MCF 10A (cell line): ENCODE measurements around the gene PRRX2. TPM values are rescaled to one million over a fixed set of nuclear protein-coding genes. Genes with fewer than 3 reads are reported as not detected.

Experiments used
- BruUV-seq: library from RNA; stranded (reverse); fragments of 400-500 nt; replicated peaks from 2 replicates; lab custom pipeline; 2021; lab: Mats Ljungman, UMichigan
- CTCF ChIA-PET: fragments of 300-600 bp; sonication (Branson Sonifier 250); formaldehyde crosslinking; extraction: SDS; loops from one replicate; lab custom pipeline; 2021; ENCODE audit warnings: antibody characterized with exemption, inconsistent platforms; lab: Yijun Ruan, JAX
- POLR2A ChIA-PET: fragments of 300-600, 350-650 bp; sonication (Branson Sonifier 250); formaldehyde crosslinking; extraction: SDS; loops from one replicate; lab custom pipeline; 2020; ENCODE audit warnings: antibody characterized with exemption, inconsistent platforms; lab: Yijun Ruan, JAX
- DNase-seq: peaks from one replicate; pipeline ENCODE4 v3.0.0-alpha.2; 2018; ENCODE audit not compliant: unreplicated experiment
- H3K27ac Mint-ChIP-seq: one replicate; pipeline ENCODE4 v1.8.0; 2022; ENCODE audit warnings: mild to moderate bottlenecking, low read depth, mixed read lengths; ENCODE audit not compliant: unreplicated experiment
- H3K27me3 Mint-ChIP-seq: one replicate; pipeline ENCODE4 v1.8.0; 2022; ENCODE audit warnings: mixed read lengths; ENCODE audit not compliant: insufficient read depth, unreplicated experiment
- H3K36me3 Mint-ChIP-seq: one replicate; pipeline ENCODE4 v1.8.0; 2022; ENCODE audit warnings: mild to moderate bottlenecking, moderate library complexity, mixed read lengths; ENCODE audit not compliant: insufficient read depth, unreplicated experiment
- H3K4me1 Mint-ChIP-seq: one replicate; pipeline ENCODE4 v1.8.0; 2022; ENCODE audit warnings: mixed read lengths; ENCODE audit not compliant: insufficient read depth, unreplicated experiment
- H3K4me3 Mint-ChIP-seq: one replicate; pipeline ENCODE4 v1.8.0; 2022; ENCODE audit warnings: mild to moderate bottlenecking, moderate library complexity, mixed read lengths; ENCODE audit not compliant: unreplicated experiment
- H3K9me3 Mint-ChIP-seq: one replicate; pipeline ENCODE4 v1.8.0; 2022; ENCODE audit warnings: mixed read lengths; ENCODE audit not compliant: unreplicated experiment
- intact Hi-C: fragments of 100-400 bp; cut with micrococcal nuclease; formaldehyde crosslinking; loops from 2 replicates; pipeline ENCODE4 v1.14.1; 2022
- total RNA-seq: library from RNA; stranded (reverse); gene quantifications from 2 replicates; pipeline ENCODE4 v1.2.3, GENCODE V29; 2022
- TF ChIP-seq, protein P1 (sequence below): fragments of 200-600 bp; IDR thresholded peaks from one replicate; pipeline ENCODE4 v1.8.0; 2022; ENCODE audit warnings: antibody characterized with exemption, mild to moderate bottlenecking; ENCODE audit not compliant: unreplicated experiment

PRRX2 gene
- total RNA-seq, 1 experiment from 2014 or later = not detected

GRCh38 chr9:129671519-129671918 is 6.1 kb downstream of the PRRX2 start:
- no peak overlapping the region for H3K27ac Mint-ChIP-seq
- no TSS peak for BruUV-seq
- peaks cover 32% of the 10 kb centered on the region for H3K27me3 Mint-ChIP-seq
- ChIA-PET POLR2A (no interaction called here), CTCF (no interaction called here)
- H3K4me3 Mint-ChIP-seq = no peak overlapping the region
- H3K9me3 Mint-ChIP-seq = no peaks in the 10 kb centered on the region
- H3K36me3 Mint-ChIP-seq = no peaks in the 10 kb centered on the region
- no peak for DNase-seq
- intact Hi-C loops = no loop called here
- H3K4me1 Mint-ChIP-seq = no peaks in the 10 kb centered on the region
- TF ChIP-seq, protein P1, sequence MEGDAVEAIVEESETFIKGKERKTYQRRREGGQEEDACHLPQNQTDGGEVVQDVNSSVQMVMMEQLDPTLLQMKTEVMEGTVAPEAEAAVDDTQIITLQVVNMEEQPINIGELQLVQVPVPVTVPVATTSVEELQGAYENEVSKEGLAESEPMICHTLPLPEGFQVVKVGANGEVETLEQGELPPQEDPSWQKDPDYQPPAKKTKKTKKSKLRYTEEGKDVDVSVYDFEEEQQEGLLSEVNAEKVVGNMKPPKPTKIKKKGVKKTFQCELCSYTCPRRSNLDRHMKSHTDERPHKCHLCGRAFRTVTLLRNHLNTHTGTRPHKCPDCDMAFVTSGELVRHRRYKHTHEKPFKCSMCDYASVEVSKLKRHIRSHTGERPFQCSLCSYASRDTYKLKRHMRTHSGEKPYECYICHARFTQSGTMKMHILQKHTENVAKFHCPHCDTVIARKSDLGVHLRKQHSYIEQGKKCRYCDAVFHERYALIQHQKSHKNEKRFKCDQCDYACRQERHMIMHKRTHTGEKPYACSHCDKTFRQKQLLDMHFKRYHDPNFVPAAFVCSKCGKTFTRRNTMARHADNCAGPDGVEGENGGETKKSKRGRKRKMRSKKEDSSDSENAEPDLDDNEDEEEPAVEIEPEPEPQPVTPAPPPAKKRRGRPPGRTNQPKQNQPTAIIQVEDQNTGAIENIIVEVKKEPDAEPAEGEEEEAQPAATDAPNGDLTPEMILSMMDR = no peak

GRCh38 chr9:129672702-129673101 is 7.3 kb downstream of the PRRX2 start:
- Mint-ChIP-seq H3K27ac (no peak overlapping the region), H3K4me1 (no peaks in the 10 kb centered on the region), H3K9me3 (no peaks in the 10 kb centered on the region), H3K36me3 (no peaks in the 10 kb centered on the region), H3K27me3 (peaks cover 34% of the 10 kb centered on the region), H3K4me3 (no peak overlapping the region)
- intact Hi-C loops = no loop called here
- TF ChIP-seq, protein P1 = no peak
- ChIA-PET CTCF (no interaction called here), POLR2A (interaction anchor here (0.6 to 0.9 kb wide), 3 partner anchors 28 to 615 kb away, joined by 3 to 4 read pairs (median 3); no protein-coding TSS in a partner anchor)
- no peak for DNase-seq
- no TSS peak for BruUV-seq

GRCh38 chr9:129673602-129674001 is 8.2 kb downstream of the PRRX2 start:
- intact Hi-C loops = no loop called here
- Mint-ChIP-seq H3K4me3 (no peak overlapping the region), H3K36me3 (no peaks in the 10 kb centered on the region), H3K27ac (no peak overlapping the region), H3K27me3 (peaks cover 42% of the 10 kb centered on the region), H3K9me3 (no peaks in the 10 kb centered on the region), H3K4me1 (no peaks in the 10 kb centered on the region)
- POLR2A ChIA-PET = interaction anchor here (0.6 to 0.9 kb wide), 2 partner anchors 130 to 616 kb away, joined by 3 to 4 read pairs; no protein-coding TSS in a partner anchor
- CTCF ChIA-PET = no interaction called here
- TF ChIP-seq, protein P1 = no peak
- DNase-seq = no peak
- no TSS peak for BruUV-seq

DNA sequence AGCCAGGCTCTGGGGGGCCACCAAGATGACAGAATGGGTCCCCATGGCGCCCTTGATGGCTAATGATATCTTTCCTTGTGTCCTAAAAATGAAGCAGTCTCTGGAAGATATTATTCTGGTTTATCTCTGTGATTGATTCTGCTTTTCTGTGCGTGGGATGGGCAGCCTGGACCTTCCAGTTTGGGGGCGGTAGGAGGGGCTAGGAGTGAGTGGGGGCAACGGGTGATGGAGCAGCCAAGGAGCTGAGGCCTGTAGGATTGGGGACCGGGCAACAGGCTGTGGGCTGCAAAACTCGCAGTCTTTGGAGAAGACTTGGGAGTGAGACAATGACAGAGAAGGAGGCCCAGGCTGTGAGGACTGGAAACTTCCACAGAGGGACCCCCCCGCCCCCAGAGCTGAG is 8.8 kb downstream of the PRRX2 start:
- TF ChIP-seq, protein P1 = no peak
- Mint-ChIP-seq H3K4me3 (no peak overlapping the region), H3K4me1 (no peaks in the 10 kb centered on the region), H3K36me3 (no peaks in the 10 kb centered on the region), H3K9me3 (no peaks in the 10 kb centered on the region), H3K27ac (no peak overlapping the region), H3K27me3 (peaks cover 45% of the 10 kb centered on the region)
- CTCF ChIA-PET = no interaction called here
- POLR2A ChIA-PET = no interaction called here
- BruUV-seq = no TSS peak
- no peak for DNase-seq
- intact Hi-C loops = no loop called here
